Renal cortex interstitium (tissue), 11 donors: Measurements from ENCODE around the gene NABP1. TPM values are rescaled to one million over a fixed set of nuclear protein-coding genes. Genes with fewer than 3 reads are reported as not detected.
A peak's percentile ranks its signal among the peaks of the same experiment; 100 is the strongest.

Experiments
- DNase-seq, 11 donors: peaks; one replicate each; pipeline ENCODE4 v3.0.0-alpha.2; 2013; ENCODE audit warnings: low read depth in 9 of 11, low spot score in 4 of 11; ENCODE audit errors: extremely low read depth in 1 of 11
- polyA plus RNA-seq, 3 donors: library from polyadenylated mRNA; unstranded; fragments of 120-200 nt; gene quantifications; one replicate each; pipeline ENCODE4 v1.2.1, GENCODE V29; 2013; ENCODE audit not compliant: insufficient read length in 3 of 3

The NABP1 gene
- polyA plus RNA-seq, 3 donors, result 26.2 to 59.5 (median 40.5) TPM

DNA sequence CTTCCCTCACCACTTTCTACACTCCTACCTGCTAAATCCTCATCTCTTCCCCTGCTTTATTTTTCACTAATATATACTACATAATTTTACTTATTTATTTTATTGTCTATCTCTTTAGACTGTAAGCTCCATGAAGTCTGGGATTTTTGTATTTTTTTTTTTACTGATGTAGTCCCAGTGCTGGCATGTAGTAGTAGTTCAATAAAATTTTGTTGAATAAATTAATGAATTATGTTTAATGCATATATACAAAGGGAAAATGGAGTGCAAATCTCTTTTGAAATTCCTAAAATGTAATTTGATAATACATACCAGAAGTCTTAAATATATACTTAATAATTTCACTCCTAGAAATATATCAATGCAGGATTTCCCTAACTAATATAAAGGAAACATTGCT, 7.1 kb upstream of the NABP1 start:
- DNase-seq, result no peak

- DNase-seq, result no peak
Measured at GRCh38 chr2:191675807-191676721, 1.9 kb upstream of the NABP1 start.

- peak in 6 of 11 donors; percentile 53 to 73 (median 67) for DNase-seq
Measured at GRCh38 chr2:191676790-191677645, 918 bp upstream of the NABP1 start.

- peak in 2 of 11 donors; percentile 36 to 38 for DNase-seq
Measured at GRCh38 chr2:191678437-191679100, 633 bp downstream of the NABP1 start.

- DNase-seq, result no peak
Measured at GRCh38 chr2:191679818-191680600, 2.1 kb downstream of the NABP1 start.

GRCh38 chr2:191680639-191681038, 2.7 kb downstream of the NABP1 start:
- DNase-seq, result no peak

DNA sequence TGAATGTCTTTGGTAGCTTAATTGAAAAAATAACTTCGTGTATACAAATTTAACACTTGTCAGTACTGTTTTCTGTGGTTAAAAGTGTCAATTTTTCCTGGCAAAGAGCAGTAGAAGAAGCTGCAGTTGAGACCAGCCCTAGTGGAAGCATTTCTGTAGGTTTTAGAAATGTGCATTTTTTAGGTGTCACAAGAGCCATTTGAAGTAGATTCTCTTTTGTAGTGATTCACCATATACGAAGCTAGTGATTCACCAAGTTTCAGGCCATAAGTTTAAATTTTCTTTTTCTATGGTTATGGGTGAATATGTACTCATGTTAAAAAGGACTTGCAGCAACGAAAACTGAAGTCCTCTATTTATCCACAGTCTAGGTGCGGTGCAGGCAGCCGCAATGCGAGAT, 4.2 kb downstream of the NABP1 start:
- DNase-seq, result no peak

GRCh38 chr2:191686066-191686465, 8.1 kb downstream of the NABP1 start:
- no peak for DNase-seq

DNA sequence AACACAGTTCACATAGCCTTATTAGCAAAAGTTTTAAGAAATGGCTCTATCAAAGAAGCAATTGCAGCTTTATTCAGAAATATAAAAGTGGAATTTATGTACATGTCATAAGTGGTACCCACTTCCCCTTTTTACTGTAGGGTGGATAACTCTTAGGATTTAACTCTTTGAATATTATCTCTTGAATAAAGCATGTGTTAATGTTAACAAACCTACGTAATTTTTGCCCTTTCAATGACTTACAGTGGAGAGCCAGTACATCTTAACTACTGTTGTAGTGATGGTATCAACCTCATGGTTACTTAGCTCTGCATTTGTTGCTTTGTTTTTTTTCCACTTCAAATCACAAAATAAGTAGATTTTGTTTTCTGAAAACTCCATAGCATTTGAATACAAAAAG, 8.8 kb downstream of the NABP1 start:
- no peak for DNase-seq

DNA sequence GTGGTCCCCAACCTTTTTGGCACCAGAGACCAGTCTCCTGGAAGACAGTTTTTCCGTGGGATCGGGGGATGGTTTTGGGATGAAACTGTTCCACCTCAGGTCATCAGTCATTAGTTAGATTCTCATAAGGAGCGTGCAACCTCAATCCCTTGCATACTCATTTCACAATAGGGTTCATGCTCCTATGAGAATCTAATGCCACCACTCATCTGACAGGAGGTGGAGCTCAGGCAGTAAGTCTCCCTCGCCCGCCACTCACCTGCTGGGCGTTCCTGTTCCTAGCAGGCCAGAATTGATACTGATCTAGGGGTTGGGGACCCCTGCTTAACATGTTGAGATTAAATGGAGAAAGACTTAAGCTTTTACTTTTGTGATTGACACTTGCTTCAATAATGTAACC, 9.9 kb downstream of the NABP1 start:
- no peak for DNase-seq

DNA sequence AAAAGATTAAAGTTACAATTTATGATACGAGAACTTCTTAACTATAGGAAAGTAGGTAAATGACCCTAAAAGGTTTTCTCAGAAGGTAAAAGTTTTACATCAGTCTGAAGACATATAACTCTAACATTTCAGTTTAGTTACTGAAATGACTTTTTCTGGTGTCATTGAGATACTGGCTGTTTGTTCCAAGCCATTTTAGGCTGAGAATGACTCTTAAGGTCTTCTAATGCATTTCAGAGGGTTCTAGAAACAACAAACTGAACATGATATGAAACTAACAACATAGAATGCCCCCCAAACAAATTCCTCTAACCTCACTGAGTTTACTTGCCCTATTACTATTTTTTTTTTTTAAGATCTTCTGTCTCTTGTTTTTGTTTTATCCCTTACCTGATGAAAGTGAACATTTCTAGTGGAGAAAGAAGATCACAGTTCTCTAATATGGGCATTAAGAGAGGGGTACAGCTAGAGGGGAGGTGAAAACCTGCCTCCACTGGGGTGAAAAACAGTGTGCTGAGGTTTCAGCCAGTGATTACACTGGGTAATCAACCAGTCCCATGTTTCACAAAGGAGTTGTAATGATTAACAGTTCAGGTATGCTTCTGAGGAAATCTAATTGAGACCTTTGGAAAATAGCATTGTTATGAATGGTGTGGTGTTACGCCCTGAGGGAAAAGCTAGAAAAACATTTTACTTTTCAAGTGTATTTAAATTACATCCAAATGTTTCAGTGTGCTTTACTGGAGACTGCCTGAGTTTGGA, 11.2 kb downstream of the NABP1 start:
- DNase-seq, result peak in 4 of 11 donors; percentile 44 to 63 (median 49)

GRCh38 chr2:191690327-191690726, 12.4 kb downstream of the NABP1 start:
- no peak for DNase-seq

GRCh38 chr2:191691016-191691735, 13.2 kb downstream of the NABP1 start:
- peak in 4 of 11 donors; percentile 45 to 70 (median 59) for DNase-seq

DNA sequence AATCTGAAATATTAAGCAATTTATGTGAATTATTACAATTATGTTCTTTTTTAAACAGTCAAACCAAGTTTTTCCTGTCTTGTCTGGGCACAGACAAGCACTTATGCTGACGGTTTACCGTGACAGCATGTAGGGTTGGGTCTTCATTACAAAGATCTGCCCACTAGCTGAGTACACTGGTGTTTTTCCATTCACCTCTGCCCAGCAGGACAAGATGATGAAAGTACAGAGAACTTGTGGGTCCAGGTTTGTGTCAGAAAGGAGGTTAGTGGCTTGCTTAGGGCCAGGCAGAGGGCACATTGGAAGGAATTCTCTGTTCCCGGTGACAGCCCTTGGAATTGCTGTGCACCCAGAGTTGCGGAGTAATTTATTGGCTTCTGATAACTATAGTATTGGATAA, 14.0 kb downstream of the NABP1 start:
- DNase-seq, result no peak

- no peak for DNase-seq
Measured at GRCh38 chr2:191692502-191693115, 14.7 kb downstream of the NABP1 start.

DNA sequence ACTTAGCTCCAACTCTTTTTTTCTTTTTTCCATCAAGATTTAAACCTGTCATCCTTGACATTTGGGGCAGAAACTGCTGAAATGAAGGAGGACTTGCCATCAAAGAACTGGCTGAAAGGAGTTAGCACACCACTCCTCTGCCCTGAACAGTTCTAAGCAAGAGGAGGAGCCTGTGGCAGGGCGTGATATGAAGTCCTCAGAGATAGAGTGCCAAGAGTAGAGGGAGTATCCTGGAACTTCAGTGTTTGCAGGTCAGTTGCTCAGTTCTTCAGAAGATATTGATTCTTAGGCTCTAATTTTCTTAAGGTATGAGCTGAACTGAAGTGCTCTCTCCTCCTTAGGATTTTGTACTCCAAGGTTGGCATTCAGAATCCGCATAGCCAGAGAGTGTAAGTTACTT, 15.2 kb downstream of the NABP1 start:
- DNase-seq, result no peak

- no peak for DNase-seq
Measured at GRCh38 chr2:191693778-191694177, 15.8 kb downstream of the NABP1 start.
